K562 (cell line): ENCODE measurements around the gene TP53I13. TPM values are rescaled to one million over a fixed set of nuclear protein-coding genes. Genes with fewer than 3 reads are reported as not detected.

ENCODE experiments used
- ATAC-seq: fragments of 200-7000 bp; cut with Tn5 transposase; 3 replicates; pipeline ENCODE4 v1.9.1; 2020; ENCODE audit warnings: moderate library complexity
- BruUV-seq: library from RNA; stranded (reverse); fragments of 400-500 nt; replicated peaks from 2 replicates; lab custom pipeline; 2021; lab: Mats Ljungman, UMichigan
- CTCF ChIA-PET: fragments of 300-600 bp; formaldehyde crosslinking; extraction: SDS; loops from one replicate; lab custom pipeline; 2021; ENCODE audit warnings: low intra/inter-chr PET ratio; lab: Yijun Ruan, JAX
- POLR2A ChIA-PET: fragments of 300-600, 350-650 bp; sonication (Branson Sonifier 250); formaldehyde crosslinking; extraction: SDS; loops from one replicate; lab custom pipeline; 2021; ENCODE audit warnings: antibody characterized with exemption, inconsistent platforms; lab: Yijun Ruan, JAX
- DNase-seq, 4 experiments: peaks; one replicate each; pipeline versions ENCODE4 v3.0.0 to v3.0.0-alpha.2; 2011 to 2018; ENCODE audit warnings: low spot score in 3 of 4, mixed read lengths in 3 of 4; ENCODE audit errors: extremely low read depth in 1 of 4
- FAIRE-seq: peaks from 2 replicates; lab custom pipeline; 2011; peaks lifted over from hg19 to GRCh38; lab: Jason Lieb, UNC
- H2AFZ ChIP-seq: 2 replicates; pipeline ENCODE4 v1.6.0; 2011; ENCODE audit warnings: low read depth, low read length, control low read depth, inconsistent platforms
- H3K27ac ChIP-seq: fragments of 200-600 bp; 3 replicates; pipeline ENCODE4 v1.8.0; 2011; ENCODE audit warnings: low read depth, mild to moderate bottlenecking, control low read depth, inconsistent platforms, low read length, moderate library complexity, mixed read lengths; ENCODE audit errors: extremely low read depth
- H3K27me3 ChIP-seq, 2 experiments: fragments of 300-600 bp in 1 of 2; 2 replicates in 1 of 2; 3 replicates in 1 of 2; pipeline versions ENCODE4 v1.6.0 to v1.8.0; 2011; ENCODE audit warnings: inconsistent platforms in 2 of 2, low read length in 2 of 2, mild to moderate bottlenecking in 1 of 2, mixed read lengths in 1 of 2, moderate library complexity in 1 of 2; ENCODE audit not compliant: control insufficient read depth in 2 of 2, insufficient read depth in 2 of 2
- H3K36me3 ChIP-seq: fragments of 300-600 bp; 3 replicates; pipeline ENCODE4 v1.8.0; 2011; ENCODE audit warnings: mild to moderate bottlenecking, low read length, inconsistent platforms; ENCODE audit not compliant: control insufficient read depth, insufficient read depth
- H3K4me1 ChIP-seq, 2 experiments: fragments of 200-600 bp in 1 of 2; replicated peaks in 1 of 2; 2 replicates in 1 of 2; 3 replicates in 1 of 2; pipeline versions ENCODE4 v1.5.1 to v1.8.0; 2011; ENCODE audit warnings: inconsistent platforms in 2 of 2, low read length in 2 of 2, mild to moderate bottlenecking in 1 of 2, mixed read lengths in 1 of 2, moderate library complexity in 1 of 2; ENCODE audit not compliant: control insufficient read depth in 2 of 2, insufficient read depth in 2 of 2
- H3K4me2 ChIP-seq: 2 replicates; pipeline ENCODE4 v1.6.1; 2011; ENCODE audit warnings: low read length, control low read depth, inconsistent platforms, mixed read lengths; ENCODE audit not compliant: insufficient read depth
- H3K4me3 ChIP-seq: fragments of 200-600 bp; sonication (generic), shearing (Covaris generic); 2 replicates; pipeline ENCODE4 v1.5.1; 2016; ENCODE audit warnings: control low read depth, inconsistent platforms
- H3K79me2 ChIP-seq: fragments of 200-600 bp; 3 replicates; pipeline ENCODE4 v1.8.0; 2011; ENCODE audit warnings: low read length, inconsistent platforms; ENCODE audit not compliant: control insufficient read depth, insufficient read depth
- H3K9ac ChIP-seq, 2 experiments: 2 replicates each; pipeline versions ENCODE4 v1.6.0 to v1.6.1; 2011; ENCODE audit warnings: low read depth in 2 of 2, low read length in 2 of 2, control low read depth in 1 of 2, inconsistent platforms in 1 of 2, mild to moderate bottlenecking in 1 of 2, mixed read lengths in 1 of 2; ENCODE audit not compliant: insufficient read depth in 1 of 2
- H3K9me1 ChIP-seq: one replicate; pipeline ENCODE4 v1.6.0; 2011; ENCODE audit warnings: inconsistent platforms, mild to moderate bottlenecking, low read length, moderate library complexity; ENCODE audit not compliant: control insufficient read depth, insufficient read depth
- H3K9me3 ChIP-seq: replicated peaks from 2 replicates; pipeline ENCODE4 v1.5.1; 2011; ENCODE audit warnings: low read depth, low read length, inconsistent platforms; ENCODE audit not compliant: control insufficient read depth, insufficient read depth
- H4K20me1 ChIP-seq: replicated peaks from 2 replicates; pipeline ENCODE4 v1.6.1; 2011; ENCODE audit warnings: low read length, inconsistent platforms, mixed read lengths; ENCODE audit not compliant: control insufficient read depth, insufficient read depth
- DEAF1 ChIP-seq: fragments of 450-650 bp; formaldehyde crosslinking; IDR thresholded peaks from 2 replicates; pipeline ENCODE4 v1.4.0; 2020; ENCODE audit warnings: mild to moderate bottlenecking, moderate library complexity
- ZNF232 ChIP-seq: sonication (generic); formaldehyde crosslinking; IDR thresholded peaks from 2 replicates; pipeline ENCODE4 v1.8.0; 2022; ENCODE audit warnings: mild to moderate bottlenecking, missing genetic modification reagents
- WGBS: fragments of 100-300 bp; shearing (Covaris generic); methylation state at CpG from one replicate; pipeline ENCODE4 v1.1.6; 2016; ENCODE audit warnings: low coverage, mixed read lengths; ENCODE audit not compliant: insufficient coverage; ENCODE audit errors: missing lambda C conversion rate; 5-methylcytosine and 5-hydroxymethylcytosine counted together
- in situ Hi-C: fragments of 300-500 bp; cut with MboI; formaldehyde crosslinking; loops from 4 replicates; pipeline ENCODE4 v1.15.0; 2018; ENCODE audit warnings: inconsistent platforms, mixed read lengths
- intact Hi-C: fragments of 100-400 bp; cut with micrococcal nuclease; formaldehyde crosslinking; loops from 2 replicates; pipeline ENCODE4 v1.14.2; 2022
- polyA plus RNA-seq, 8 experiments: library from polyadenylated mRNA; depleted of rRNA in 4 of 8; stranded (reverse) in 5 of 8; unstranded in 3 of 8; fragments of >200 nt; fragmentation: Nextera tagmentation in 2 of 8; fragmentation: Illumina TruSeq in 1 of 8; extraction: Ambion mirVana in 2 of 8; extraction: Trizol in 1 of 8; gene quantifications; 2 replicates each; pipeline versions ENCODE4 v1.2.1 to v1.2.3, GENCODE V29; 2011 to 2014; ENCODE audit warnings: inconsistent platforms in 1 of 8, missing spikeins in 1 of 8
- total RNA-seq, 7 experiments: library from RNA; depleted of rRNA in 6 of 7; stranded (reverse); fragments of >200 nt in 6 of 7; fragmentation: Illumina TruSeq in 2 of 7; extraction: Trizol in 2 of 7; gene quantifications; 2 replicates each; pipeline versions ENCODE4 v1.2.1 to v1.2.3, GENCODE V29; 2011 to 2021; ENCODE audit warnings: low replicate concordance in 1 of 7
- TF ChIP-seq, protein P1 (sequence below), 3 experiments: IDR thresholded peaks in 2 of 3; conservative IDR thresholded peaks in 1 of 3; 2 replicates each; pipeline ENCODE4 v1.5.1; 2011 to 2012; ENCODE audit warnings: low read length in 3 of 3, mild to moderate bottlenecking in 3 of 3, control low read depth in 2 of 3, improper control_type of control experiment in 1 of 3, inconsistent platforms in 1 of 3, low read depth in 1 of 3, mixed read lengths in 1 of 3, moderate library complexity in 1 of 3; ENCODE audit not compliant: insufficient read depth in 2 of 3

The TP53I13 gene
- total and polyA plus RNA-seq, 9 of the 15 experiments (the other 6 are each of a cell fraction or from before 2014, with no cell fraction given), result 0.08 to 28.3 (median 9.1) TPM

GRCh38 chr17:29594519-29595090 lies 26.1 kb downstream of the TP53I13 start:
- no peak for TF ChIP-seq ZNF232
- TF ChIP-seq DEAF1, result no peak
- TF ChIP-seq, protein P1, sequence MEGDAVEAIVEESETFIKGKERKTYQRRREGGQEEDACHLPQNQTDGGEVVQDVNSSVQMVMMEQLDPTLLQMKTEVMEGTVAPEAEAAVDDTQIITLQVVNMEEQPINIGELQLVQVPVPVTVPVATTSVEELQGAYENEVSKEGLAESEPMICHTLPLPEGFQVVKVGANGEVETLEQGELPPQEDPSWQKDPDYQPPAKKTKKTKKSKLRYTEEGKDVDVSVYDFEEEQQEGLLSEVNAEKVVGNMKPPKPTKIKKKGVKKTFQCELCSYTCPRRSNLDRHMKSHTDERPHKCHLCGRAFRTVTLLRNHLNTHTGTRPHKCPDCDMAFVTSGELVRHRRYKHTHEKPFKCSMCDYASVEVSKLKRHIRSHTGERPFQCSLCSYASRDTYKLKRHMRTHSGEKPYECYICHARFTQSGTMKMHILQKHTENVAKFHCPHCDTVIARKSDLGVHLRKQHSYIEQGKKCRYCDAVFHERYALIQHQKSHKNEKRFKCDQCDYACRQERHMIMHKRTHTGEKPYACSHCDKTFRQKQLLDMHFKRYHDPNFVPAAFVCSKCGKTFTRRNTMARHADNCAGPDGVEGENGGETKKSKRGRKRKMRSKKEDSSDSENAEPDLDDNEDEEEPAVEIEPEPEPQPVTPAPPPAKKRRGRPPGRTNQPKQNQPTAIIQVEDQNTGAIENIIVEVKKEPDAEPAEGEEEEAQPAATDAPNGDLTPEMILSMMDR (IDR thresholded peaks at IDR 0.05 in 2 of 3, conservative IDR thresholded peaks at IDR 0.05 in 1 of 3; ENCODE audit: insufficient read depth in 2 of 3, low read depth in 1 of 3, low read length in 3 of 3), result 0 out of 6 replicates have a peak, but pooled peaks of 1 of the 3 experiments have one; percentile 4
- CTCF ChIA-PET, result no interaction called here
- peaks cover 12% of the 10 kb centered on the region for H4K20me1 ChIP-seq
- no TSS peak for BruUV-seq
- H3K27me3 ChIP-seq, result no peaks in the 10 kb centered on the region
- no peak for FAIRE-seq
- WGBS, result 73% methylated on average over 10 of the region's 11 CpGs
- H3K4me2 ChIP-seq, result peak overlapping the region; percentile 77
- intact Hi-C loops, result loop anchor here (5.0 kb wide), 1 partner anchor 202 kb away; the partner anchor contains the start of gene TAOK1
- H3K9me3 ChIP-seq, result no peaks in the 10 kb centered on the region
- H3K9me1 ChIP-seq, result peaks cover 4% of the 10 kb centered on the region
- no peak for ATAC-seq
- H3K4me3 ChIP-seq, result peak overlapping the region; percentile 63; the same call in 1 of the 2 replicates
- peak overlapping the region in 1 of 2 experiments; percentile 91; a peak in 2 of 4 replicates for H3K9ac ChIP-seq
- H2AFZ ChIP-seq, result no peak overlapping the region
- in situ Hi-C loops, result no loop called here
- H3K4me1 ChIP-seq, result peaks cover 38 to 76% of the 10 kb centered on the region in 2 experiments
- no peak for DNase-seq
- H3K79me2 ChIP-seq, result peaks cover 6% of the 10 kb centered on the region; the same call in 2 of the 3 replicates
- no peaks in the 10 kb centered on the region for H3K36me3 ChIP-seq
- POLR2A ChIA-PET, result interaction anchor here (0.6 to 1.0 kb wide), 2 partner anchors 65 to 633 kb away, joined by 4 read pairs; no protein-coding TSS in a partner anchor
- no peak overlapping the region for H3K27ac ChIP-seq
